DND-41 (cell line): ENCODE measurements around the gene PHKB.

ENCODE experiments used
- ATAC-seq: fragments of 200-7000 bp; cut with Tn5 transposase; 3 replicates; pipeline ENCODE4 v1.9.1; 2021; ENCODE audit warnings: low read depth; ENCODE audit not compliant: insufficient read depth
- DNase-seq: peaks from one replicate; pipeline ENCODE4 v3.0.0-alpha.2; 2020
- H2AFZ ChIP-seq: 2 replicates; pipeline ENCODE4 v1.6.0; 2012; ENCODE audit warnings: low read depth, low read length
- H3K27ac ChIP-seq: 2 replicates; pipeline ENCODE4 v1.5.1; 2012; ENCODE audit warnings: low read length, inconsistent platforms
- H3K27me3 ChIP-seq: fragments of 200-600 bp; sonication (generic); 2 replicates; pipeline ENCODE4 v1.6.0; 2012; ENCODE audit warnings: low read length, mild to moderate bottlenecking, inconsistent platforms; ENCODE audit not compliant: insufficient read depth, poor library complexity
- H3K36me3 ChIP-seq: 2 replicates; pipeline ENCODE4 v1.5.1; 2012; ENCODE audit warnings: low read length, inconsistent platforms; ENCODE audit not compliant: insufficient read depth
- H3K4me1 ChIP-seq: 2 replicates; pipeline ENCODE4 v1.5.1; 2012; ENCODE audit warnings: mild to moderate bottlenecking, low read length; ENCODE audit not compliant: insufficient read depth
- H3K4me2 ChIP-seq: 2 replicates; pipeline ENCODE4 v1.6.0; 2012; ENCODE audit warnings: mild to moderate bottlenecking, moderate library complexity, low read length, inconsistent platforms; ENCODE audit not compliant: insufficient read depth
- H3K4me3 ChIP-seq, 2 experiments: fragments of 200-600 bp in 1 of 2; shearing (Covaris generic) in 1 of 2; 2 replicates each; pipeline ENCODE4 v1.5.1; 2012 to 2016; ENCODE audit warnings: inconsistent platforms in 2 of 2, low read length in 2 of 2, mild to moderate bottlenecking in 2 of 2, low read depth in 1 of 2, moderate library complexity in 1 of 2
- H3K79me2 ChIP-seq: 2 replicates; pipeline ENCODE4 v1.6.0; 2012; ENCODE audit warnings: low read length, inconsistent platforms; ENCODE audit not compliant: insufficient read depth
- H3K9ac ChIP-seq: 2 replicates; pipeline ENCODE4 v1.6.0; 2012; ENCODE audit warnings: low read depth, mild to moderate bottlenecking, inconsistent platforms, low read length, moderate library complexity
- H3K9me3 ChIP-seq: 2 replicates; pipeline ENCODE4 v1.5.1; 2012; ENCODE audit warnings: low read length, moderate library complexity, mild to moderate bottlenecking, inconsistent platforms; ENCODE audit not compliant: insufficient read depth, severe bottlenecking
- H4K20me1 ChIP-seq: 2 replicates; pipeline ENCODE4 v1.6.0; 2012; ENCODE audit warnings: low read length; ENCODE audit not compliant: insufficient read depth
- CTCF ChIP-seq: IDR thresholded peaks from 2 replicates; pipeline ENCODE4 v1.5.1; 2012; ENCODE audit warnings: borderline replicate concordance, low read length, moderate library complexity, mild to moderate bottlenecking; ENCODE audit not compliant: poor library complexity, severe bottlenecking; ENCODE audit errors: extremely low read depth
- EZH2 ChIP-seq: IDR thresholded peaks from 3 replicates; pipeline ENCODE4 v1.6.1; 2012; ENCODE audit warnings: borderline replicate concordance, low read depth, mild to moderate bottlenecking, moderate library complexity, low read length, inconsistent platforms; ENCODE audit not compliant: severe bottlenecking

PHKB gene

DNA sequence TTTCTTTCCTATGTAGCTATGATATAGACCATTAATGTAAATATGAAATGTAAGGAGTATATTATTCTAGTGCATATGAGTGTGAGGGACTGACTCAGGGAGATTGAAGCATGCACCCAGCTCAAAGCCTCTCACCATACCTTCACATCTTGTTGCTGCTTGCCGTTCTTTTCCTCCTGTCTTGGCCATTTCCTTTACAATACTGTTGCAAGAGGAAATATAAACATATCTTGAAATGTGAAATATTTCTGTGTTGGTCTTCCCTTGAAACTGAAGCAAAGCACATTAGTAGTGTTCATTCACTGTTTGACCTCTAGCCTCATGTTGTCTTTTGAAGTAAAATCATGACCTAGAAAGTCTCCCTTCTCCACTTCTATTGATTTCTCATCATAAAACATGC lies 46.6 kb downstream of the PHKB start:
- DNase-seq (no peak), ATAC-seq (no peak)
- no peak overlapping the region for H3K4me2 ChIP-seq
- no peaks in the 10 kb centered on the region for H4K20me1 ChIP-seq
- no peak overlapping the region for H3K9ac ChIP-seq
- TF ChIP-seq EZH2 (no peak), CTCF (no peak)
- peaks cover 53% of the 10 kb centered on the region for H3K36me3 ChIP-seq
- no peaks in the 10 kb centered on the region for H3K9me3 ChIP-seq
- H2AFZ ChIP-seq, result no peak overlapping the region
- no peak overlapping the region for H3K27ac ChIP-seq
- no peak overlapping the region for H3K4me3 ChIP-seq
- no peaks in the 10 kb centered on the region for H3K4me1 ChIP-seq
- no peaks in the 10 kb centered on the region for H3K27me3 ChIP-seq
- no peaks in the 10 kb centered on the region for H3K79me2 ChIP-seq

DNA sequence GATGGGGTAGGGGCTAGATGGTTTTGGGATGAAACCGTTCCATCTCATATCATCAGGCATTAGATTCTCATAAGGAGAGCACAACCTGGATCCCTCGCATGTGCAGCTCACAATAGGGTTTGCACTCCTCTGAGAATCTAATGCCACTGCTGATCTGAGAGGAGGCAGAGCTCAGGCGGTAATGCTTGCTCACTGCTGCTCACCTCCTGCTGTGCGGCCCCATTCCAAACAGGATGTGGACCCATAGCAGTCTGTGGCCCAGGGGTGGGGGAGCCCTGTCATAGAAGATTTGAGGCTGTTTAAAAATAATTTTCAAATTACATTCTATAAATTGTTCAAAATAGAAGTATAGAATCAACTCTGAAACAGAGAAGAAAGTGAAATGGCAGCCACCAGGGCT lies 50.8 kb downstream of the PHKB start:
- Histone ChIP-seq H4K20me1 (no peaks in the 10 kb centered on the region), H3K27me3 (no peaks in the 10 kb centered on the region), H3K79me2 (no peaks in the 10 kb centered on the region), H3K27ac (no peak overlapping the region), H3K4me1 (no peaks in the 10 kb centered on the region), H3K4me2 (no peak overlapping the region), H3K9ac (no peak overlapping the region), H3K4me3 (no peak overlapping the region), H3K36me3 (peaks cover 50% of the 10 kb centered on the region), H2AFZ (no peak overlapping the region), H3K9me3 (no peaks in the 10 kb centered on the region)
- DNase-seq (no peak), ATAC-seq (no peak)
- TF ChIP-seq EZH2, result no peak
- TF ChIP-seq CTCF, result no peak

GRCh38 chr16:47519037-47519436 lies 57.9 kb downstream of the PHKB start:
- Histone ChIP-seq H3K9me3 (no peaks in the 10 kb centered on the region), H3K36me3 (peaks cover 42% of the 10 kb centered on the region)
- no peak for DNase-seq

More at GRCh38 chr16:47519037-47519436, 57.9 kb downstream of the PHKB start:
- no peak for ATAC-seq
- Histone ChIP-seq H3K4me2 (no peak overlapping the region), H3K4me3 (no peak overlapping the region), H2AFZ (no peak overlapping the region), H3K79me2 (no peaks in the 10 kb centered on the region; the same call in 1 of the 2 replicates), H3K9ac (no peak overlapping the region), H3K27ac (no peak overlapping the region), H4K20me1 (no peaks in the 10 kb centered on the region), H3K4me1 (no peaks in the 10 kb centered on the region), H3K27me3 (no peaks in the 10 kb centered on the region)
- TF ChIP-seq EZH2, result no peak
- no peak for TF ChIP-seq CTCF
